Measurements from ENCODE around the gene DOCK8. TPM values are rescaled to one million over a fixed set of nuclear protein-coding genes. Genes with fewer than 3 reads are reported as not detected.

Gene DOCK8
- total and polyA plus RNA-seq, 2 experiments from 2014 or later: 0.94 to 1.2 TPM

GRCh38 chr9:444528-444927, 229.9 kb downstream of the DOCK8 start:
- peak; percentile 60 for DNase-seq (ENCODE audit: low spot score)

More at GRCh38 chr9:444528-444927, 229.9 kb downstream of the DOCK8 start:
- no peak overlapping the region for H2AFZ ChIP-seq
- Mint-ChIP-seq H3K27ac (no peak overlapping the region), H3K9me3 (peaks cover 12% of the 10 kb centered on the region; the same call in 1 of the 3 replicates), H3K36me3 (ENCODE audit: low read depth) (peaks cover 15% of the 10 kb centered on the region; the same call in 2 of the 3 replicates), H3K4me1 (no peaks in the 10 kb centered on the region), H3K4me3 (no peak overlapping the region), H3K27me3 (ENCODE audit: insufficient read depth, low read depth, poor library complexity) (peaks cover 3% of the 10 kb centered on the region)
- H3K27ac ChIP-seq (ENCODE audit: low read depth): no peak overlapping the region
- no peaks in the 10 kb centered on the region; the same call in 1 of the 2 replicates for H3K4me1 ChIP-seq (ENCODE audit: insufficient read depth)
- no peaks in the 10 kb centered on the region for H4K20me1 ChIP-seq (replicated peaks; ENCODE audit: insufficient read depth)
- H3K79me2 ChIP-seq (replicated peaks; ENCODE audit: insufficient read depth): no peaks in the 10 kb centered on the region
- peak; percentile 44; the same call in 2 of the 3 replicates for ATAC-seq
- no peaks in the 10 kb centered on the region for H3F3A ChIP-seq (replicated peaks; ENCODE audit: low read depth)
- no peaks in the 10 kb centered on the region for H3K36me3 ChIP-seq (ENCODE audit: insufficient read depth)
- peak overlapping the region; percentile 15; the same call in 1 of the 2 replicates for H3K4me2 ChIP-seq
- H3K4me3 ChIP-seq: no peak overlapping the region
- no peaks in the 10 kb centered on the region for H3K27me3 ChIP-seq (ENCODE audit: insufficient read depth)
- TF ChIP-seq ZNF462 (CRISPR knock-in tag; IDR thresholded peaks at IDR 0.05) (peak; percentile 59; the same call in 1 of the 2 replicates), CREB1 (CRISPR knock-in tag; IDR thresholded peaks at IDR 0.05; ENCODE audit: low read depth) (no peak), NANOG (IDR thresholded peaks at IDR 0.05; ENCODE audit: borderline replicate concordance) (peak; percentile 57), REST (IDR thresholded peaks at IDR 0.05; ENCODE audit: unreplicated experiment) (no peak), POLR2AphosphoS5 (IDR thresholded peaks at IDR 0.05; ENCODE audit: low read depth) (no peak)
- TF ChIP-seq, protein P1, sequence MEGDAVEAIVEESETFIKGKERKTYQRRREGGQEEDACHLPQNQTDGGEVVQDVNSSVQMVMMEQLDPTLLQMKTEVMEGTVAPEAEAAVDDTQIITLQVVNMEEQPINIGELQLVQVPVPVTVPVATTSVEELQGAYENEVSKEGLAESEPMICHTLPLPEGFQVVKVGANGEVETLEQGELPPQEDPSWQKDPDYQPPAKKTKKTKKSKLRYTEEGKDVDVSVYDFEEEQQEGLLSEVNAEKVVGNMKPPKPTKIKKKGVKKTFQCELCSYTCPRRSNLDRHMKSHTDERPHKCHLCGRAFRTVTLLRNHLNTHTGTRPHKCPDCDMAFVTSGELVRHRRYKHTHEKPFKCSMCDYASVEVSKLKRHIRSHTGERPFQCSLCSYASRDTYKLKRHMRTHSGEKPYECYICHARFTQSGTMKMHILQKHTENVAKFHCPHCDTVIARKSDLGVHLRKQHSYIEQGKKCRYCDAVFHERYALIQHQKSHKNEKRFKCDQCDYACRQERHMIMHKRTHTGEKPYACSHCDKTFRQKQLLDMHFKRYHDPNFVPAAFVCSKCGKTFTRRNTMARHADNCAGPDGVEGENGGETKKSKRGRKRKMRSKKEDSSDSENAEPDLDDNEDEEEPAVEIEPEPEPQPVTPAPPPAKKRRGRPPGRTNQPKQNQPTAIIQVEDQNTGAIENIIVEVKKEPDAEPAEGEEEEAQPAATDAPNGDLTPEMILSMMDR (conservative IDR thresholded peaks at IDR 0.05; ENCODE audit: low read depth in 2 of 2): no peak
- peaks cover 4% of the 10 kb centered on the region for H3K9me2 ChIP-seq (ENCODE audit: insufficient read depth)

Data from GM23338 (cell line).